ENCODE results near the gene LZTR1. TPM values are rescaled to one million over a fixed set of nuclear protein-coding genes. Genes with fewer than 3 reads are reported as not detected.

Gene LZTR1
- total RNA-seq, 1 experiment from 2014 or later = 40.2 TPM

- Histone ChIP-seq H3K36me3 (ENCODE audit: control insufficient read depth, insufficient read depth, low read length) (no peaks in the 10 kb centered on the region), H3K4me1 (ENCODE audit: control insufficient read depth, insufficient read depth, low read length) (peaks cover 12% of the 10 kb centered on the region), H3K27me3 (ENCODE audit: control insufficient read depth, insufficient read depth, low read length) (no peaks in the 10 kb centered on the region), H3K27ac (ENCODE audit: low read length) (no peak overlapping the region), H3K4me3 (ENCODE audit: low read depth in 2 of 2, low read length in 2 of 2) (no peak overlapping the region; a peak in 1 of 4 replicates), H3K9me3 (ENCODE audit: control insufficient read depth, insufficient read depth, low read depth, low read length) (no peaks in the 10 kb centered on the region)
- no peak for DNase-seq (ENCODE audit: low read depth, low spot score)
- POLR2A ChIA-PET = interaction anchor here (0.6 kb wide), 2 partner anchors 10 to 11 kb away, joined by 5 to 6 read pairs; no protein-coding TSS in a partner anchor
- BruUV-seq (replicated peaks) = no TSS peak
- in situ Hi-C loops (cut with HindIII; ENCODE audit: low pct_unique_long_range_greater_than_20kb, low sequenced_read_pairs) = no loop called here
- CTCF ChIA-PET = no interaction called here
- TF ChIP-seq REST (IDR thresholded peaks at IDR 0.05; ENCODE audit: insufficient read depth in 1 of 2, low read depth in 2 of 2, low read length in 1 of 2) = no peak
- no peak for TF ChIP-seq SIN3A (IDR thresholded peaks at IDR 0.05; ENCODE audit: borderline replicate concordance, insufficient read depth, low read depth, low read length)
- TF ChIP-seq CTCF (IDR thresholded peaks at IDR 0.05) = no peak
- TF ChIP-seq POLR2AphosphoS5 (IDR thresholded peaks at IDR 0.05; ENCODE audit: low read depth, low read length) = no peak
- no peak for TF ChIP-seq TCF7L2 (IDR thresholded peaks at IDR 0.05; ENCODE audit: low read depth, low read length)
- no peak for ATAC-seq
- intact Hi-C loops (cut with micrococcal nuclease; ENCODE audit: unreplicated experiment) = no loop called here
Observed at GRCh38 chr22:21015466-21016006, 33.4 kb downstream of the LZTR1 start.

DNA sequence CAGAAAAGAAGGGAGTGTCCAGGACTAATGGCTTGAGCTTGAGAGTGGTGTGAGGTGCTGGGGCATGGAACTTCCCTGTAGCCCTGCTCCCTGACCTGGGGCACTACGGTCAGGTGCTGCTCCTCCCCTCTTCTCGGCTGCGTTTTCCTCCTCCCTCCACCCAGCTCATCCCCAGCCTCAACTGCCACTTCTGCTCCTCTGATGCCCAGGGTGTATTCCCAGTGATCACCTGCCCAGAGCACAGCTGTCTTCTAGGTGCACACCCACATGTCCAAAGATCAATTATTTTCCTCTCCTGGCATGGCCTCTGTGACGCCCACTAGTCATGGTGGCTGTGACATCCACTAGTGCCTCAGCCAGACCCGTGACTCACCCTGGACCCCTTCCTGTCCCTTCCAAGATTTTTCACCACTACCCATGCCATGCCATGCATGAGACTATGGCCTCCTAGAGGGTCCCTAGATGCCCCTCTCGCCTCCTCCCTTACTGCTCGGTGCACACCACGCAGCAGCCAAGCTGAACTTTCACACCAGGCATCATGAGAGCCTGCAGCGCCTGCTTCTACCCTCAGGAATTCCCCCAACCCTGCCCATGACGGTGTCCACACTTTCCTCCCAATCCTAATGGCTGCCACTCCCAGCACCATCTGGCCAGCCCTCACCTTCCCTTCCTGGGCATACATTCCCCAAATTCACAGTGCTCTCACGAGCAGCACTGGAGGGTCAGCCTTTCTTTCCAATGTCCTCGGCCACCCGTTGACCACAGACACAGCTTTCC lies 34.7 kb downstream of the LZTR1 start:
- H3K4me3 ChIP-seq (ENCODE audit: low read depth in 2 of 2, low read length in 2 of 2) = no peak overlapping the region
- in situ Hi-C loops (cut with HindIII; ENCODE audit: low pct_unique_long_range_greater_than_20kb, low sequenced_read_pairs) = no loop called here
- ATAC-seq (no peak), DNase-seq (ENCODE audit: low read depth, low spot score) (no peak)
- intact Hi-C loops (cut with micrococcal nuclease; ENCODE audit: unreplicated experiment) = no loop called here
- ChIA-PET CTCF (no interaction called here), POLR2A (no interaction called here)
- no peak overlapping the region for H3K27ac ChIP-seq (ENCODE audit: low read length)
- BruUV-seq (replicated peaks) = no TSS peak
- H3K36me3 ChIP-seq (ENCODE audit: control insufficient read depth, insufficient read depth, low read length) = no peaks in the 10 kb centered on the region
- no peak for TF ChIP-seq REST (IDR thresholded peaks at IDR 0.05; ENCODE audit: insufficient read depth in 1 of 2, low read depth in 2 of 2, low read length in 1 of 2)
- no peaks in the 10 kb centered on the region for H3K27me3 ChIP-seq (ENCODE audit: control insufficient read depth, insufficient read depth, low read length)
- H3K9me3 ChIP-seq (ENCODE audit: control insufficient read depth, insufficient read depth, low read depth, low read length) = no peaks in the 10 kb centered on the region
- H3K4me1 ChIP-seq (ENCODE audit: control insufficient read depth, insufficient read depth, low read length) = peaks cover 12% of the 10 kb centered on the region

Measured in Panc1 (cell line).